GM18520 (cell line): Measurements from ENCODE around the gene MTHFD2L.
"Not testable (repeated sequence)": the region's sequence is repeated elsewhere in the genome, so short reads cannot be mapped to it uniquely, and the experiment has no call there.

Source experiments
- ATAC-seq: cut with Tn5 transposase; IDR thresholded peaks from one replicate; pipeline ENCODE4 v1.9.1; 2021; ENCODE audit not compliant: unreplicated experiment

MTHFD2L gene

DNA sequence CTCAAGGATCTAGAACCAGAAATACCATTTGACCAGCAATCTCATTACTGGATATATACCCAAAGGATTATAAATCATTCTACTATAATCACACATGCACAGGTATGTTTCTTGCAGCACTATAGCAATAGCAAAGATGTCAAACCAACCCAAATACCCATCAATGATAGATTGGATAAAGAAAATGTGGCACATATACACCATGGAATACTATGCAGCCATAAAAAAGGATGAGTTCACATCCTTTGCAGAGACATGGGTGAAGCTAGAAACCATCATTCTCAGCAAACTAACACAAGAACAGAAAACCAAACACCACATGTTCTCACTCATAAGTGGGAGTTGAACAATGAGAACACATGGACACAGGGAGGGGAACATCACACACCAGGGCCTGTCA lies 25.7 kb upstream of the MTHFD2L start:
- ATAC-seq: not testable (repeated sequence)

DNA sequence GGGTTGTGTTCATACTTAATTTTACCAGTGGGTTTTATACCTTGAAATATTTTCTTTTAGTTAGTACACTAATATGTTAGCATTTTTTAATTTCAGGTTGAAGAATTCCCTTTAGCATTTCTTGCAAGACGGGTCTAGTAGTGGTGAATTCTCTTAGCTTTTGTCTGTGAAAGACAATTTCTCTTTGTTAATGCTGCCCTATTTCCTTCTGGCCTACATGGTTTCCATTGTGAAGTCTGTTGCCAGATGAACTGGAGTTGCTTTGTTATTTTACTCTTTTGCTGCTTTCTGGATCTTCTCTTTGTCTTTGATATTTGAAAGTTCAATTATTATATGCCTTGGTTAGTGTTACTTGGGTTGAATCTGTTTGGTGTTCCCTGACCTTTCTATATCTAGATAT lies 25.0 kb upstream of the MTHFD2L start:
- no peak for ATAC-seq

DNA sequence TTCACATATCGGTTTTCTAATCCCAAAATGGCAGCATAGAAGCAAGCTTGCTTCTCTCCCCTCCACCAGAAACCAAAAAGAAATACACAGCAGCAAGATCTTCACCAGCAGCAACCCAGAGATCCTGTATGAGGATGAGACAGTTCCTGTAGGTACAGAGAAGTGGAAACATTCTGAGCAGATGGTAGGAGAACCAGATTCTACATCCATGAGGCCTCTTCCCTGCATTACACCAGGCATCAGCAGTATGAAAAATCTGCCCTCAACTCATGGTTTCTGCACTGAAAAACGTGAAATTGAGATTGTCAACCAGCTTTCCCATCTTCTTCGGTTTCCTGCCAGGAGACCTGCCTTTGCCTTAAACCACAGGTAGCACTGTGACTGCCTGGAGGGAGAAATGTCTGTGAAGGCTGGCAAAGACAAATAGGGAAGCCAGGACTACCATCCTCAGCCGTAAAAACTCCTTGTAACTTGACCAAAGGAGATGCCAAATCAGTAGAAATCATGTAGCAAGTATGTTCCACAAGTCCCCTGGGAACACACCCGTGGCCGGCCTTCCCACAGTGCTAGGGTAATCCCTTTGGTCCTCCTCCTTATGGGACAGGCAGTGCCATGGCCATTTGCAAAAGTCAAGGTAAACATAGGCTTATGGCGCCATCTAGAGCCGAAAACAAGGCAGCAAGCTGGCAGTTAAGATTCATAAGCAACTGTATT lies 24.0 kb upstream of the MTHFD2L start:
- ATAC-seq: no peak

DNA sequence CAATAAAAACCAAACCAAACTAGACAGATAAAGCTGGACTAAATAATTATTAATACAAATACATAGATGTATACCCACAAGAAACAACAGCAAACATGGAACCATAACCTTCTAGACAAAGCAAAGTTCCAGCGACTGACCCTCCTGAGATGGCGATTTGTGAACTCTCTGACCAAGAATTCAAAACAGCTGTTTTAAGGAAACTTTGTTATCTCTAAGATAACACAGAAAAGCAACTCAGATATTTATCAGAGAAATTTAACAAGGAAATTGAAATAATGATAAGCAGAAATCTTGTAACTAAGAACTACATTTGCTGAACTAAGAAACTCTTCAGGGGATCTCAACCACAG lies 23.4 kb upstream of the MTHFD2L start:
- no peak for ATAC-seq

DNA sequence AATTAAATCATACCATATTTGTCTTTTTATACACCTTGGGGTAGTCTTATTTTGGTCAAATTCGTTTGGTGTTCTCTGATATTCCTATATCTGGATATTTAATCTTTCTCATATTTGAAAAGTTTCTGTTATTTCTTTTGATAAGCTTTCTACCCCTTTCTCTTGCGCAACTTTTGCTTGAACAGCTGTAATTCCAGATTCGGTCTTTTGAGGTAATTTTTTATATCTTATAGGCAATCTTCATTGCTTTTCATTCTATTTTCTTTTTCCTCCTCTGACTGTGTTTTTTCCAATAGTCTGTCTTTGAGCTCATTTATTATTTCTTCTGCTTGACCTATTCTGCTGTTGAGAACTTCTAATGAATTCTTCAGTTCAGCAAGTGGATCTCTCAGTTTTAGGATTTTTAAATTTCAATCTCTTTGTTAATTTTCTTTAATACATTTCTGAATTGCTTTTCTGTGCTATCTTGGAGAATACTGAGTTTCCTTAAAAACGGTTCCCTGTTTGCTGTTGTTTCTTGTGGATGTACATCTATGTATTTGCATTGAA lies 11.3 kb upstream of the MTHFD2L start:
- no peak for ATAC-seq

DNA sequence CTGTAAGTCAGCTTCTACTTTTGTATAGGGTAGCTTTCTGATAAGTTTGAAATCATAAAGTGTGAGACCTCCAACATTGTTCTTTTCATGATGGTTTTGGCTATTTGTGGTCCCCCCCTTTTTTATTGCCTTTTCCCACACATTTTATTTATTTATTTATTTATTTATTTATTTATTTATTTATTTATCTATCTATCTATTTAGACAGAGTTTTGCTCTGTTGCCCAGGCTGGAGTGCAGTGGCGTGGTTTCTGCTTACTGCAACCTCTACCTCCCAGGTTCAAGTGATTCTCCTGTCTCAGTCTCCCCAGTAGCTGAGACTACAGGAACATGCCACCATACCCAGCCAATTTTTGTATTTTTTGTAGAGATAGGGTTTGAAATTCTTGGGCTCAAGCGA lies 9.7 kb upstream of the MTHFD2L start:
- no peak for ATAC-seq

DNA sequence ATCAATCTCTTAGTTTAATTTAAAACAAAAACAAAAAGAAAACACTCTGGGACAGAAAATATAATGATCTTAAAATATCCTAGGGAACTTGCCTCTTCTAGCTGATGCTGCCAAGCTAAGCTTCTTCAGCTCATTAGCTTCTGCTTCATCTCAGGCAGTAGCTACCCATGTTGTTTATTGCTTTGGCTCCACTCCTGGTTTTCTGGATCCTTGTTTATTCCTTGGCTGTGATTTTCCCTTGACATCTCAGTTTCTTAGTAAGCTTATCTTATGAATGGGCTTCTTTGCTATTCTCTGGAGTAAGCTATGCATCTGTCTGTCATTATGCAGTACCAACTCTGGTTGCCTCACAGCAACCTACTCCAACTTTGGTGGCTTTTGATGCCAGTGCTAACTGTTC lies 5.1 kb upstream of the MTHFD2L start:
- no peak for ATAC-seq

DNA sequence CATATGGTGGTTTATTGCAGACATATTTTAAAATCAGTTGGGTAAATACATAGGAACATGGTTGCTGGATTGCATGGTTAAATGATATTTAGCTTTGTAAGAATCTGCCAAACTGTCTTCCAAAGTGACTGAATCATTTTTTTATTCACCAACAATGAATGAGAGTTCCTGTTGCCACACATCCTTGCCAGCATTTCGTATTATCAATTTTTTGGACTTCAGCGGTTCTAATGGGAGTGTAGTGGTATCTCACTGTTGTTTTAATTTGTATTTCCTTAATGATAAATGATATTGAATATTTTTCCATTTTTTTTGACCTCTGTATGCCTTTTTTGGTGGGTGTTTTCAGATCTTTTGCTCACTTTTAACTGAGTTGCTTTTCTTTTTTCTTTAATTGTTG lies 1.4 kb upstream of the MTHFD2L start:
- ATAC-seq: no peak

DNA sequence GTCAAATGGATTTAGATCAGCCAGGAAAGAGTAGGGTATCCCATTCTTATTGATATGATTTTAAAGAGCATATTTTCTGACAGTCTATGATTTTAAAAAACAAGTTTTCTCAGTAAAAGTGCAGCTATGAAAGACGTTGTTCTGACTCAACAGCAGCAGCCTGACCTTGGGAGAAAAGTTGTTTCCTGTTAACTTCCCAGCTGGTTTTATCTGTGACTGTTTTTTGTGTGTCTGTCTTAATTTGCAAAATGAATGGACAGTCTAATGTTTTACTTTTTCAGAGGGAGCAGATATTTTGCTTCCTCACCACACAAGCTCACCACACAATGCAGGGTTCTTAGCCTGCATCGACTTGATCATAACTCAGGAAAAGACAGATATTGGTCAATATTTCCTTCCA lies 764 bp upstream of the MTHFD2L start:
- ATAC-seq: no peak

DNA sequence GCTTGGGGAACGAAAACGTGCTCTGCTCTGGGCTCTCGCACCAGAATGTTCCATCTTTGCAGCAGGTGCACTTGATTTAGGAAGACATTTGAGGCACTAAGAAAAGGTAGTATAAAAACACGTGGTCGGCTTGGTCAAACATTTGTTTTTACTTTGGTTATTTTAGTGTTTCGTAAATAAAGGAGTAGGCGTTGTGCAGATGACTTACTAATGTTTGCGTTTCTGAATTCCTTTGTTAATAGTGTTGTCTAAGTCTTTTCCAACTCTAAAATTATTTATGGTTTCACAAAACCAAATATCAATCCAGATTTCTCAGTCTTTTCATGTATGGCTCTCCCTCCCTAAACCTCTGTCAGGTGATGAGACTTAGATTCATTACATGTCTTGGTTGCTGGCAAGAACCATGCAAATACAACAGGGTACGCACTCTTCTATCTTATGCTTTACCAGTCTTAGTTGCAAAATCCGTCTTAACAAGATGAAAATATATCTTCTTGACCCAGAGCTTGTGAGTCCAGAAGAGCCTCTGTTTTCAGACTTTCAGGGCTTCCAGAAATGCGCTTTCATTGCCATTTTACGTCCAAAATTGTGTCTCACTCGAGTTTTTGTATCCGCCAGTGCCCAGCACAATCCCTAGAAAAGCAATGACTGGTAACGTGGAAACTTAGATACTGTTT lies 686 bp downstream of the MTHFD2L start:
- no peak for ATAC-seq

DNA sequence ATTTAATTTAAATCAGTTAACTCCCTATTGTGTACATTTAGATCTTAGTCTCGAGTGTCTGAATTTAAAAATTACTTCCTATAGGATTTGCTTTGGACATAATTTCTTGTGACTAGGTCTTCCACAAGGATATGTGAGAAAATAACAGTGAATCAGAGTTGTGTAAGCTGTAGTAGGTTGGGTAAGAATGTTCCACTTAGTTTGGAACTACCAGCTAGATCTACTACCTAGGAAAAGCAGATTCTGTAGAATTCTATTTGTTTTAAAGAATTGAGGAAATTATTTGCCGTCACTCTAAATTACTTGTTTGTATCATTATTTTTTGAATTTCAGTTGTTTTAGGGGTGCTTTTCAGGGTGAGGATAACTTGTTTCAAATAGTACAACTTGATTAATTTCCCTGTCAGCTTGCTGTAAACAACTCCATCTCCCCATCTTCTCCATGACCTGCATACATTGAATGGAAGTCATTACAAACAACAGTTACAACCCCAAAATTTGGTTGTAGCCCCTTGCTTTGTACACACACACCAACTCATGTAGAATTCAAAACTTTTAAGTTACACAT lies 1.3 kb downstream of the MTHFD2L start:
- ATAC-seq: no peak

DNA sequence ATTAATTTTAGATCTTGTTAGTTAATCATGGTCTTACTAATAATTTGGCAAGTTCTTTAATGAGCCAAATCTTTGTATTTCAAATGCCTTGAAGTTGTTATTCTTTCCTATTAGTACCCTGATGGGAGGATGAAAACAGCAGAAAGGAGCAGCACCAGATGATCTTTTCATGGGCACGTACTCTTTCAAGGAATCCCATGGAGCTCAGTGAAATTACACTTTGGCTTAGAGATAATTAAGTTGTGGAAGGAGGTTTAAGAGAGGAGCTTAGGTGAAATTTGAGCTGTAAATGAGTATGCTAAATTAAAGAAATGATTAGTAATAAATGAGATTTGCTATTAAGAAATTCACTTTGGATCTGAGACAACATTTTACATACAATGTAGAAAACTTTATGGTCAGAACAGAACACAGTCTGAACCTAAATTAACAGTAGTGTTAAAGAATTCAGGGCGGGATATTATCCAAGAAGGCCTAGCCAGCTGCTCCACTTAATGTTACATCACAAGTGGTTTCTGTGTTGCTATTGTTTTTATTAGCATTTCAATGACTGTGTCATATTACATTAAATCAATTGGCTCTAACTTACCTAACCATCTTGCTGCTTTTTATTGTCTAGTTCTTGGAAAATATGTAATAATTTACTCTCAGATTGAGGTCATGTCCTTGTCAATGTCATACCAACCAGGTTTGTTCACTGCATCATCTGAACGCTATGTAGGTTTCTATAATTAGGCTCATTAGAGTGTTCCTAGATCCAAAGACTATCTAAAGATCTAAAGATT lies 3.9 kb downstream of the MTHFD2L start:
- no peak for ATAC-seq

DNA sequence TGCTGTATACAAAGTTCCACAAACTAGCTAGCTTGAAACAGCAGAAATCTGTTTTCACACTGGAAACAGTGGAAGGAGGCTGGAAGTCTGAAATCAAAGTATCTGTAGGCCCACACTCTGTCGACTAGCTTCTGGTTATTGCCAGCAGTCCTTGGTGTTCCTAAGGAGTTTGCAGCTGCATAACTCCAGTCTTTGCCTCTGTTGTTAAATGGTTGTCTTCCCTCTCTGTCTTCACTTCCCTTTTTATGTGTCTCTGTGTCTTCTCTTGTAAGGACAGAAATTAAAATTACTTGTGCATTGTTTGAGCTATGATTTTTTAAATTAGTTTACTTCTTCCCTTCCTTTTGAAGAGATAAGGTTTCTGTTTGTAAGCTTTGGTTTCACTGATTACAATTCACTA lies 8.2 kb downstream of the MTHFD2L start:
- ATAC-seq: no peak

DNA sequence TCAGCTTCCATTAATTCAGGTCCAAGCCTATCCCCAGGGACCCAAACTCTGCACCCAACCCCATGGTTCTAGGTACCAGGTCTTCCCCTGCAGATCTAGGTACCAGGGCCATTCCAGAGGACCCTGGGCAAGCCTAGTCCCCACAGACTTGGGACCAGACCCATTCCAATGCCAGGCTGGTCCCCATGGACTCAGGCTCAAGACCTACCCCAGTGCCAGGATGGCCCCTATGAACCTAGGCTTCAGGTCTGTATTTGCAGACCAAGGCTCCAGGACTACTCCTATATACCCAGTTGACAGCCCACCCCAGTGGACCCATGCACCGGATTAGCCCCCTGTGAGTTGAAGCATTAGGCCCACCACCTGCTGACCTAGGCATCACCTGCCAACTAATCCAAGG lies 8.9 kb downstream of the MTHFD2L start:
- no peak for ATAC-seq

DNA sequence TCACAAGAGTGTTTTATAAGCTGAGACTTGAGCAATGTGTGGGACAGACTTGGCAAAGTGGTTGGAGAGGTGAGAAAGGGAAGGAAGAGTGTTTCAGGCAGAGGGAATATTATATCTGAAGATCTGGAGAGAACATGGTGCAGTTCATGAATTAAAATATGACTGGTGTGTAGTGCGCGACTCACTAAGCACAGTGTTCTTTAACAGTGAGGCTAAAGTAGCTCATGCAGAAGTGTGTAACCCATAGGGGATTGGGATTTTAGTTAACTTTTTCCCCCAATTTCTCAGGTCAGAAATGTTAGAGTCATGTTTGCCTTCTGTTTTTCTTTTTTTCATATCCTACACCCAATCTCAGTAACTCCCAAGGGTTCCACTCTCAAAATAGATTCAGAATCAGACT lies 9.7 kb downstream of the MTHFD2L start:
- ATAC-seq: no peak

DNA sequence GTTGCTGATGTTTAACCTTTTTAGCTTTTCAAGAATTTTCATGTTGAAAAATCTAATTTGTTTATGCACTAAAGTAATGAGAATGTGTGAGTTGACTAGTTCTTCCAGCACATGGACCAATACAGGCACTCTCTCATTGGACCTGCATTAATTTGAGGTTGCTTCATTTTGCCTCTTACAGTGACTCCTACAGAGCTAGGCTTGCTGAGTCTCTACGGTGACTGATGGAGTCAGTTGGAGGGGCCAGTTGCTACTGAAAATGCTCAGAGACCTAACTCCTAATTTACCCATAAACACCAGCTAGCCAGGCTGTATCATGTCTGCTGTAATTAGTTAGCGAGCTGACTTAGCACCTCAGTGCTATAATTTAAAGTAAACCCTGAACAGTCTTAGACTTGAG lies 10.9 kb downstream of the MTHFD2L start:
- no peak for ATAC-seq

DNA sequence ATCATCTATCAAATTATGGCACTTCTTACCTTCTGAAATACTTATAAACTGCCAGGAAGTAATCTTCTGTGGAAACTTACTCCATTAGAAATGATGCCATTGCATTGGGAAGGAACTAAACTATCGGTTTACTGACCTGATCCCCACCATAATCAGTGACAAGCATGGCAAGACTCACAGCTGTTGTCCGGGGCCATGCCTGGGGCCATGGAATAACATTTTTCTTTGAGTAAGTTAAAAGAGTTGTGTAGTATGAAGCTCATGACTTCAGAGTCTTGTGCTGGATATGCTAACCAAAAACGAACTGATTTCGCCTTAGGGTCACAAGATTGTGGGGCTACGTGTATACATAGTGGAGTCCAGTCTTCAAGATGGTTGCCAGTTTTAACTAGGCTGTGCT lies 15.4 kb downstream of the MTHFD2L start:
- ATAC-seq: no peak

DNA sequence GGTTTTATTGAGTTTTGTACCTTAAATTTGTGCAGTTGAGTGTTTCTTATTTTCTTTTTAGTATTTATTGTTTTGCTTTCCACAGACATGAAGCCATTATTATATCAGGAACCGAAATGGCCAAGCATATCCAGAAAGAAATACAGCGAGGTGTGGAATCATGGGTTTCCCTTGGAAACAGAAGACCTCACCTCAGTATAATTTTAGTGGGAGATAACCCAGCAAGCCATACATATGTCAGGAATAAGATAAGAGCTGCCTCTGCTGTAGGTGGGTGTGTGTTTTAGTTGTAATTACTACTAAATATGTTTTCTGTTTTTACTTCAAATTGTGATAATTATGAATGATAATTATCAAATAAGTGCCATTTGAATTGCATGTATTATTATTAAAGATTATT lies 16.5 kb downstream of the MTHFD2L start:
- no peak for ATAC-seq

DNA sequence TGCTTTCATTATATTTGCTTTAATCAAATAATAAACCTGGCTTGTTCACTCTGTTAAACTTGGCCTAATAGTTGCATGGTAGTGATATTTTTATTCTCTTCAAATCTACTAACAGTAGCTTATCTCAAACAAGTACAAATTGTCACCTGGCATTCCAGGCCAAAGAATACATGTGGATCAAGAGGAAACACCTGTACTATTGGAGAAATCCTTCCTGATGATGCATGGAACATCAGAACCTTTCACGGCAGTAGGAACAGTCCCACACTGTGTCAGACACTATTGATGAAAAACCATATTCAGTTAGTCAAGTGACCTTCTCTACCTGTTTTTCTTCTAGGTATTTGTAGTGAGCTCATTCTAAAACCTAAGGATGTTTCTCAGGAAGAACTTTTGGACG lies 17.0 kb downstream of the MTHFD2L start:
- ATAC-seq: no peak

DNA sequence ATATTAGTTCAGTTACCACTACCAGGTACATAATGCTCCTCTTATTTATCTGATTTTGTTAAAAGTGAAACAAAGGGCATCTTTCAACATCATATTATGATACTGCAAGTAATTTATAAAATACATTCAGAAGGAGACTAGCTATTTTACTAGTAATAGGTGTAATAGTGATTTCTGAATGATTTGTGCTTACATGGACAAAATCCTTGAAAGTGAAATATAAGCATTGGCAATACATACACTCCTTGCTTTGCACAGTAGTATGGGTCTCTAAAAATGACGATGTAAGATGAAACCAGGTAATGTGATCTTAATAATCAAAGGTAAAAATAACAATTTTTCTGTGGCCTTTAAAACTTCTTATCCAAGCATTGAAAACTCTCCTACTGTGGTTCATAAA lies 17.5 kb downstream of the MTHFD2L start:
- ATAC-seq: no peak

DNA sequence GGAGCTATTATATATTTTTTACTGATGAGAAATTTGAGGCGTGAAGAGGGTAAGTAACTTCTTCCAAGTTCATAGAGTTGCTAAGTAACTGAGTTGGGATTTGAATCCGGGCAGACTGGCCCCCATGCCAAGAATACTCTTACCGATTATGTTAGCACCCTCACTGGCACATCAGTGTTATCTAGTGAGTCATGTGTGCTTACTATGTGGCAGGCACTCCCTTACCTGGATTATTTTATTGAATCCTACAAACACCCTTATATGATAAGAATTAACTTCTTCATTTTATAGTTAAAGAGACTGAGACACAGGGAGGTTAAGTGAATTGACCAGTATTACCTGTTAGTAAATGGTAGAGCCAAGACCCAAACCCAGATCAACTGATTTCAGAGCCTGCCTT lies 20.9 kb downstream of the MTHFD2L start:
- no peak for ATAC-seq

DNA sequence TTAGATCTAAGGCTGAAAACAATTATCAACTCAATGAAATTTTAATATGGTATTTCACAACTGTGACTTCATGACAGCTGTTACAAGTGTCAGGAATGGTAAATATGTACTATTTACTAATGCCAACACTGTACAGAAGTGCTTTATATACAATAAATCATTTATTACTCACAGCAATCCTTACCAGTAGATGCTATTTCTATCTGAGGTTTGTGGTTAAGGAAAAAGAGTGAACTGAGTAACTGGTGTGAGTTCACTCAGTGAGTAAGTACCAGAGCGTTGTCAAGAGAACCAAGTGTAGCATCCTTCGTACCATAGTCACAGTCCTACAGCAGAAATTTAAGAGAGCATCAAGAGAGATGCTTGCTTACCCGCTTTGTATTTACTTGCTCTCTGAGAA lies 23.3 kb downstream of the MTHFD2L start:
- no peak for ATAC-seq
